HG03196 (cell line): ENCODE results near the gene CELF4.

Experiments used
- ATAC-seq: cut with Tn5 transposase; IDR thresholded peaks from one replicate; pipeline ENCODE4 v1.9.1; 2021; ENCODE audit not compliant: unreplicated experiment

CELF4 gene

GRCh38 chr18:37270038-37270665 lies 295.4 kb downstream of the CELF4 start:
- ATAC-seq: no peak

- ATAC-seq: no peak
These were observed 299.3 kb downstream of the CELF4 start for GRCh38 chr18:37266290-37266689.

- ATAC-seq: no peak
These were observed 300.2 kb downstream of the CELF4 start for GRCh38 chr18:37265382-37265781.

GRCh38 chr18:37264956-37265355 lies 300.6 kb downstream of the CELF4 start:
- no peak for ATAC-seq

GRCh38 chr18:37261988-37262387 lies 303.6 kb downstream of the CELF4 start:
- ATAC-seq: no peak

GRCh38 chr18:37261246-37261840 lies 304.3 kb downstream of the CELF4 start:
- no peak for ATAC-seq

GRCh38 chr18:37260367-37261093 lies 305.1 kb downstream of the CELF4 start:
- ATAC-seq: no peak

GRCh38 chr18:37259711-37260110 lies 305.9 kb downstream of the CELF4 start:
- no peak for ATAC-seq

- ATAC-seq: no peak
These were observed 306.8 kb downstream of the CELF4 start for GRCh38 chr18:37258819-37259218.

- ATAC-seq: no peak
These were observed 307.5 kb downstream of the CELF4 start for GRCh38 chr18:37258131-37258530.

GRCh38 chr18:37254973-37255372 lies 310.6 kb downstream of the CELF4 start:
- ATAC-seq: no peak

- no peak for ATAC-seq
These were observed 311.3 kb downstream of the CELF4 start for GRCh38 chr18:37254236-37254754.

GRCh38 chr18:37253394-37254235 lies 312.0 kb downstream of the CELF4 start:
- ATAC-seq: no peak

GRCh38 chr18:37252854-37253393 lies 312.7 kb downstream of the CELF4 start:
- ATAC-seq: no peak

- ATAC-seq: no peak
These were observed 313.3 kb downstream of the CELF4 start for GRCh38 chr18:37252342-37252741.

- ATAC-seq: no peak
These were observed 313.9 kb downstream of the CELF4 start for GRCh38 chr18:37251679-37252078.

GRCh38 chr18:37249895-37250618 lies 315.5 kb downstream of the CELF4 start:
- no peak for ATAC-seq

GRCh38 chr18:37249171-37249886 lies 316.3 kb downstream of the CELF4 start:
- ATAC-seq: no peak

GRCh38 chr18:37248281-37248680 lies 317.3 kb downstream of the CELF4 start:
- ATAC-seq: no peak
